ENCODE measurements around the gene FRRS1L.

DNA sequence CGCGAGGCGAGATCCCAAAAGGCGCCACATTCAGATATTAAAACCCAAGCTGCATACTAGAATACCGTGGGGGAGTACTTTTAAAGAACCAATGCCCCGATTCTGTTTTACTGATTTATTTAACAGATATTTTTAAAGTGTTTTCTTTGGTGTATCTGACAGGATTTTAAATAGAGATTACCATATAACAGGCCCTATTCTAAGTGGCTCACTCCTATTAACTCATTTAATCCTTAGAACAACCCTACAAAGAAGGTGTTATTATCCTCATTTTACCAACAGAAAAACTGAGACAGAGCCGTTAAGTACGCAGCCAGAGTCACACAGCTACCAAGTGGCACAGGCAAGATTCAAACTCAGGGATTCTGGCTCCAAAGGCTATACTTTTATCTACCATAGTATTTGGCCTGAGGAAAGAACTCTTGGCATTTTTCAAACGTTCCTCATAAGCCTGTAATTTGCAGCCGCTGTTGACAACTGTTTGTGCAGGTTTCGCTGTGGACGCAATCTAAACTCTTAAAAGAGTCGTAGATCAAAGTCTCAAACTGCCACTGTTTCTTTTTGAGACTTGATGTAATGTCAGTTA, 46.8 kb downstream of the FRRS1L start:
- TF ChIP-seq POLR2AphosphoS5 (IDR thresholded peaks at IDR 0.05; ENCODE audit: borderline replicate concordance, low read depth, low read length) (no peak), EZH2 (IDR thresholded peaks at IDR 0.05) (no peak)
